D721Med (cell line): ENCODE data around the gene BAZ2B.

Source experiments
- DNase-seq: peaks from one replicate; pipeline ENCODE4 v3.0.0; 2011; ENCODE audit warnings: low spot score; ENCODE audit not compliant: insufficient read length
- FAIRE-seq: peaks from 2 replicates; lab custom pipeline; 2011; peaks lifted over from hg19 to GRCh38; lab: Jason Lieb, UNC
- CTCF ChIP-seq: IDR thresholded peaks from 2 replicates; pipeline ENCODE4 v1.5.1; 2012; ENCODE audit warnings: mild to moderate bottlenecking, control low read depth; ENCODE audit not compliant: insufficient read depth; ENCODE audit errors: missing control alignments

BAZ2B gene

GRCh38 chr2:159475793-159476192 lies 140.6 kb downstream of the BAZ2B start:
- FAIRE-seq = no peak
- no peak for TF ChIP-seq CTCF
- no peak for DNase-seq

GRCh38 chr2:159471340-159471739 lies 145.0 kb downstream of the BAZ2B start:
- no peak for TF ChIP-seq CTCF
- no peak for DNase-seq
- FAIRE-seq = no peak

DNA sequence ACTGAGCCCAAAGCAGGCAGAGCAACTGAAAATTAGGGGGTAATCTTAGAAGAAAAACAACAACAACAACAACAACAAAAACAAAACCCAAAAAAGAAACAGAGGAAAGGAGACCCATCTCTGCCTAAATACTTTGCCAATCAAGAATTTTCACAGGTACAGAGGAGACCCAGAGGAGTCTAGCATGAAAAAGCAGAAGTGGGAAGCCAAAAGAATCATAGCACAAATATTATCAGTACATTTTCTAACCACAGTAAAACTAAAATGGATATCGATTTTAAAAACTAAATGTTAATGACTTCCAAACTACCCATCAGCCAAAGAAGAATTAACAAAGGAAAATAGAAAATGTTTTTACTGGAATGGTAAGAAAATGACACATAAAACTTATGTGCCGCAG lies 148.1 kb downstream of the BAZ2B start:
- no peak for TF ChIP-seq CTCF
- DNase-seq = no peak
- no peak for FAIRE-seq

- FAIRE-seq = no peak
- TF ChIP-seq CTCF = no peak
- DNase-seq = no peak
Measured at GRCh38 chr2:159462961-159463360, 153.4 kb downstream of the BAZ2B start.

DNA sequence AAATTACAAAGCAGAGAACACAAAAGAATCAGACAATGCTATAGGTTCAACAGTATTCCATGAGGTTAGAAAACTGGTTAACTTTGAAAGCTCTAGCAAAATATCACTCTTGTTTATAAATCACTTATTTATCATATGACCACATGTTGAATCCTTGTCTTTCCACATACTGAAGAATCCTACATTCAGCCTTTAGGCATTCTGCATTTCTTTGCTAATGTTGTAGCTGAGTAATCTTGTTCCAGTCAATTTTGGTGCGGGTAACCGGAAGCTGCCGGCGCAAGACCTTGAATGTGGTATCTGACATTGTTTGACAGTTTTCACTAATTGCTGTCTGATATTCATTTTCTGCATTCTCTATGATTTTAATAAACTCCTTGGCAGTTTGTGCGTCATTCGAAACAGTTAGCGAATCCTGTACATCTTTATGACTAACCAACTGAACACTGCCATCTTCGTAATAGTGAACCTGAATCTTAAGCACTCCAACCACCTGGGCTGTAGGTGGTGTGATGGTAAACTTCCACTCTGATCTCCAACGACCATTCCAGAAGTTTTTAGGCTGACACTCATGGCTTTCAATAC lies 154.1 kb downstream of the BAZ2B start:
- no peak for TF ChIP-seq CTCF
- peak; percentile 74 for FAIRE-seq
- no peak for DNase-seq

- FAIRE-seq (peak; percentile 48), DNase-seq (no peak)
- no peak for TF ChIP-seq CTCF
Measured at GRCh38 chr2:159461076-159461475, 155.3 kb downstream of the BAZ2B start.

DNA sequence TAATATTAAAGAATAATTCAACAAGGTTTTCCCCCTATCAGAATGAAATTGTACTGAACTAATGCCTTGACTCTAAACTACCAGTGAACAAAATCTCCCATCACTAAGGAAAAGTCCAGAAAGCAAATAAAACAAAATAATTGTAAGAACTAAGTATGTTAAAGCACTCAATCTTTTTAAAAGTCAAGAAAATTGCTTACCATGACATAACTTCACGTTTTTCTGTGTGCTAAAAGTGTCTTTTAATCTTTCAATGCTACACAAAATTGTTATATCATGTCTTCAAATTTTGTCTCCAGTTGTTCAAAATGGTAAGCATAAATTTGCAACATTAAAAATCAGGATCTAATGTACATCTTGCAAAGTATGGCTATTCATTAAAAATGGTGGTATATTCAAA lies 156.1 kb downstream of the BAZ2B start:
- no peak for DNase-seq
- peak; percentile 89 for FAIRE-seq
- TF ChIP-seq CTCF = no peak
